HTR-8/SVneo (cell line): ENCODE results near the gene CAMTA1.

Experiments
- DNase-seq: peaks from one replicate; pipeline ENCODE4 v3.0.0; 2011; ENCODE audit warnings: low spot score, mixed read lengths; ENCODE audit not compliant: insufficient read length
- FAIRE-seq: peaks from 2 replicates; lab custom pipeline; 2011; peaks lifted over from hg19 to GRCh38; lab: Jason Lieb, UNC

The CAMTA1 gene

GRCh38 chr1:7199077-7199779 is 414.0 kb downstream of the CAMTA1 start:
- FAIRE-seq (no peak), DNase-seq (no peak)

GRCh38 chr1:7207875-7208646 is 422.8 kb downstream of the CAMTA1 start:
- DNase-seq = peak; percentile 45
- FAIRE-seq = peak; percentile 23

GRCh38 chr1:7208647-7209180 is 423.5 kb downstream of the CAMTA1 start:
- no peak for FAIRE-seq
- no peak for DNase-seq

- DNase-seq (no peak), FAIRE-seq (no peak)
Observed at GRCh38 chr1:7209336-7209735, 424.1 kb downstream of the CAMTA1 start.

- FAIRE-seq = no peak
- DNase-seq = peak; percentile 60
Observed at GRCh38 chr1:7218210-7218832, 433.1 kb downstream of the CAMTA1 start.

GRCh38 chr1:7219031-7219430 is 433.8 kb downstream of the CAMTA1 start:
- DNase-seq (no peak), FAIRE-seq (no peak)

GRCh38 chr1:7220007-7220406 is 434.8 kb downstream of the CAMTA1 start:
- no peak for DNase-seq
- no peak for FAIRE-seq

- FAIRE-seq (no peak), DNase-seq (no peak)
Observed at GRCh38 chr1:7220712-7221252, 435.5 kb downstream of the CAMTA1 start.

GRCh38 chr1:7221826-7222694 is 436.8 kb downstream of the CAMTA1 start:
- no peak for DNase-seq
- no peak for FAIRE-seq

GRCh38 chr1:7222695-7223015 is 437.4 kb downstream of the CAMTA1 start:
- DNase-seq = no peak
- FAIRE-seq = no peak

GRCh38 chr1:7223334-7224080 is 438.3 kb downstream of the CAMTA1 start:
- FAIRE-seq (no peak), DNase-seq (no peak)

- DNase-seq = no peak
- FAIRE-seq = no peak
Observed at GRCh38 chr1:7224081-7224534, 438.9 kb downstream of the CAMTA1 start.

GRCh38 chr1:7224644-7225043 is 439.4 kb downstream of the CAMTA1 start:
- no peak for FAIRE-seq

GRCh38 chr1:7225711-7226505 is 440.7 kb downstream of the CAMTA1 start:
- FAIRE-seq = no peak
- no peak for DNase-seq

More at GRCh38 chr1:7224644-7225043, 439.4 kb downstream of the CAMTA1 start:
- DNase-seq = peak; percentile 43

- DNase-seq (no peak), FAIRE-seq (no peak)
Observed at GRCh38 chr1:7227654-7228053, 442.4 kb downstream of the CAMTA1 start.

GRCh38 chr1:7228252-7228961 is 443.2 kb downstream of the CAMTA1 start:
- FAIRE-seq (no peak), DNase-seq (no peak)

GRCh38 chr1:7229186-7229585 is 443.9 kb downstream of the CAMTA1 start:
- FAIRE-seq = no peak
- DNase-seq = no peak
